ENCODE data around the gene ARTN. TPM values are rescaled to one million over a fixed set of nuclear protein-coding genes. Genes with fewer than 3 reads are reported as not detected.

The ARTN gene
- total RNA-seq, 1 donor from 2014 or later, result under 0.01 TPM

- no peak for DNase-seq (ENCODE audit: low spot score in 2 of 2)
- no peak for FAIRE-seq
Measured at GRCh38 chr1:43969416-43969745, 35.8 kb downstream of the ARTN start.

DNA sequence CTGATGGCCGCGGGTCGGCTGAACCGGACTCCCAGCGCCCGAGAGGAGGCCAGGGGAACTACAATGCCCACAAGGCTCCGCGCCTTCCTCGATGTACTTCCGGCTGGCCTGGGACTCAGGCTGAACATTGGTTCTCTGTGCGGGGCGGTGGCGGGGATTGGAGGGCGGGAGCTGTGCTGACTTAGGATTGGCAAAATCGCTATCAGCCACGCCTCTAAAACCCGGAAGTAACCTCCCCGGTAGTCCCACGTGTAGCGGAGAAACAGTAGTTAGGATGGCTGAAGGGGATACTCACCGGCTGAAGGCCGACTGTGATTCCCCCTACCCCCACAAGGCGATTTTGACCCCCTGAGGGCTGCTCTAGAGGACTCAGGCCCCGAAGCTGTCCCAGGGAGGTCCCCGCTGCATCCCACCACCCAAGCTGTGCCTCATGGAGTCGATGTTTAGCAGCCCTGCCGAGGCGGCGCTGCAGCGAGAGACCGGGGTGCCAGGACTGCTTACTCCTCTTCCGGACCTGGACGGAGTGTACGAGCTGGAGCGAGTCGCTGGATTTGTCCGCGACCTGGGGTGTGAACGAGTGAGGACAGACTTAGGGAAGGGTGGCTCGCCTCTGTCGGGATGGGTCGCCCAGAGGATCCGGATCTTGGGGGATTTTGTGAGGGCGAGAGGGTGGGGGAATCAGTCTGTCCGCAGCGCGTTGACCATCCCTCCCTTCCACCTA lies 36.3 kb downstream of the ARTN start, which contains the start of gene DPH2:
Gene DPH2, plus strand, starts transcription at position 265 of the 721 bp plus-strand sequence. Its CDS starts 166 bp downstream, at position 431.
- DNase-seq (ENCODE audit: low spot score in 2 of 2) (peak; percentile 89 to 99), FAIRE-seq (no peak)

DNA sequence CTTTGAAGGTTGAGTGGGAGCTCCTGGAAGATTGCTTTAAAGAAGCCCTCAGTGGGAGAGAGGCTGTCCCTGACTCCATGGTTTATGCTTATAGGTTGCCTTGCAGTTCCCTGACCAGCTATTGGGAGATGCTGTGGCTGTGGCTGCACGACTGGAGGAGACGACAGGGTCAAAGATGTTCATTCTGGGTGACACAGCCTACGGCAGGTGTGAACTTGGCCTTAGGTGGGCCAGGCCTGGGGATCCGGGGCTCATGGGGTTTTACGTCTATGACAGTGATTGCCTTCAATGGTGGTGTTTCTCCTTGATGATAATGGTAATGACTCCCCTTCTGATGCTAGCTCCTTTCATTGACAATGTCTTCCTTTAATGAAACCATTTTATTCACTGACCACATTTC lies 36.9 kb downstream of the ARTN start:
- no peak for FAIRE-seq

DNA sequence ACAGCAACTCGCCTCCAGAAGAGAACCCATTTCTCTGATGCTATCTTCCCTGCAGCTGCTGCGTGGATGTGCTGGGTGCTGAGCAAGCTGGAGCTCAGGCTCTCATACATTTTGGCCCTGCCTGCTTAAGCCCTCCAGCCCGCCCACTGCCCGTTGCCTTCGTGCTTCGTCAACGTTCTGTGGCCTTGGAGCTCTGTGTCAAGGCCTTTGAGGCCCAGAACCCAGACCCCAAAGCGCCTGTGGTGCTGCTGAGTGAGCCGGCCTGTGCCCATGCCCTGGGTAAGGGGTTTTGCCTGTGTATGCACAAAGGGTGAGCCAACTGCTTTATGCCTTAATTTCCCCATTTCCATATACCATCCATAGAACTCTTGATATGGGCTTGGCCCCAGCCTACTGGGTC lies 37.3 kb downstream of the ARTN start:
- no peak for FAIRE-seq

More for the DNA sequence above, 36.9 kb downstream of the ARTN start:
- no peak for DNase-seq (ENCODE audit: low spot score in 2 of 2)

GRCh38 chr1:43971336-43971980 lies 37.9 kb downstream of the ARTN start:
- FAIRE-seq, result no peak
- DNase-seq (ENCODE audit: low spot score in 2 of 2), result no peak

More for the DNA sequence above, 37.3 kb downstream of the ARTN start:
- no peak for DNase-seq (ENCODE audit: low spot score in 2 of 2)

DNA sequence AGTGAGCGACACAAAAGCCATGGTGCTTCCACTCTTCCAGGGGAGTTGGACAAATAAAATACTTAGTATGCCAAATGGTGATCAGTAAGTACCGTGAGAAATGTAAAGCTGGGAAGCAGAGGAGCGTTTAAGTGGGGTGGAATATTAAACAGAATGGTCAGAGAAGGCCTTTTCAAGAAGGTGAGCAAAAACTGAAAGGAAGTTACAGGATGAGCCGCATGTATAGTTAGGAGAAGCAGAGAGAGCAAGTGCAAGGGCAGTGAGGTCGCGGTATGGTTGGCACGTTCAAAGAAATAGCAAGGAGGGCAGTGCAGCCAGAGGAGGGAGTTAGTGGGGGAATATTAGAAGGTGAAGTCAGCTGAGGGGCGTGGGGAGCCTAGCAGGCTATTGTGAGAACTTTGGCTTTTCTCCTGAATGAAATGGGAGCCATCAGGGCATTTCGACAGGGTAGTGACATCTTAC lies 40.4 kb downstream of the ARTN start:
- FAIRE-seq, result no peak
- no peak for DNase-seq (ENCODE audit: low spot score in 2 of 2)

GRCh38 chr1:43974443-43975248 lies 41.0 kb downstream of the ARTN start, which contains the start of gene ATP6V0B:
Gene ATP6V0B (plus strand): TSS chr1:43974960. CDS start chr1:43975041, 81 bp downstream.
- FAIRE-seq (no peak), DNase-seq (ENCODE audit: low spot score in 2 of 2) (peak; percentile 99)

- FAIRE-seq (no peak), DNase-seq (ENCODE audit: low spot score in 2 of 2) (peak; percentile 63 to 68)
Measured at GRCh38 chr1:43975249-43975961, 41.8 kb downstream of the ARTN start.

DNA sequence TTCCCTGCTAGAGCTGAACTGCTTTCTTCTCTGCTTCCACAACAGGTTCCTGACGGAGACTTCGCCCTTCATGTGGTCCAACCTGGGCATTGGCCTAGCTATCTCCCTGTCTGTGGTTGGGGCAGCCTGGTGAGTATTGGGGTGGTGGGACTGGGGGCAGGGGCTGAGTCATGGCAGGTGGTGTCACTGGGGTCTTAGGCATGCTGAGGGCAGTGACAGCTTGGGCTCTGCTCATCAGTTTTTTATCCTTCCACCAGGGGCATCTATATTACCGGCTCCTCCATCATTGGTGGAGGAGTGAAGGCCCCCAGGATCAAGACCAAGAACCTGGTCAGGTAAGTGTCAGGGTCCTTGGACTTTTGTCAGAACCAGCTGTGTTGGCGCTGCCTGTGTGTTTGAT lies 42.4 kb downstream of the ARTN start:
- no peak for DNase-seq (ENCODE audit: low spot score in 2 of 2)
- no peak for FAIRE-seq

DNA sequence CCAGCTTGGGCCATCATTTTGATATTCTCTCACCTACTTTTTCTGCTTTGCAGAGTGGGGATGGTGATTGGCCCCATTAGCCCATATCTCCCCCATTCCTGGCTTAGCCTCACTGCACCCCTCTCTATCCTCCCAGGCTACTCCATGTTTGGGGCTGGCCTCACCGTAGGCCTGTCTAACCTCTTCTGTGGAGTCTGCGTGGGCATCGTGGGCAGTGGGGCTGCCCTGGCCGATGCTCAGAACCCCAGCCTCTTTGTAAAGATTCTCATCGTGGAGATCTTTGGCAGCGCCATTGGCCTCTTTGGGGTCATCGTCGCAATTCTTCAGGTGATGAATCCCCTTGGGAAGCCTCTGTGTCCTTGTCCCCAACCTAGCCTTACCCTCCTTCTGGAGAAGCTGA lies 43.3 kb downstream of the ARTN start:
- FAIRE-seq (no peak), DNase-seq (ENCODE audit: low spot score in 2 of 2) (no peak)

DNA sequence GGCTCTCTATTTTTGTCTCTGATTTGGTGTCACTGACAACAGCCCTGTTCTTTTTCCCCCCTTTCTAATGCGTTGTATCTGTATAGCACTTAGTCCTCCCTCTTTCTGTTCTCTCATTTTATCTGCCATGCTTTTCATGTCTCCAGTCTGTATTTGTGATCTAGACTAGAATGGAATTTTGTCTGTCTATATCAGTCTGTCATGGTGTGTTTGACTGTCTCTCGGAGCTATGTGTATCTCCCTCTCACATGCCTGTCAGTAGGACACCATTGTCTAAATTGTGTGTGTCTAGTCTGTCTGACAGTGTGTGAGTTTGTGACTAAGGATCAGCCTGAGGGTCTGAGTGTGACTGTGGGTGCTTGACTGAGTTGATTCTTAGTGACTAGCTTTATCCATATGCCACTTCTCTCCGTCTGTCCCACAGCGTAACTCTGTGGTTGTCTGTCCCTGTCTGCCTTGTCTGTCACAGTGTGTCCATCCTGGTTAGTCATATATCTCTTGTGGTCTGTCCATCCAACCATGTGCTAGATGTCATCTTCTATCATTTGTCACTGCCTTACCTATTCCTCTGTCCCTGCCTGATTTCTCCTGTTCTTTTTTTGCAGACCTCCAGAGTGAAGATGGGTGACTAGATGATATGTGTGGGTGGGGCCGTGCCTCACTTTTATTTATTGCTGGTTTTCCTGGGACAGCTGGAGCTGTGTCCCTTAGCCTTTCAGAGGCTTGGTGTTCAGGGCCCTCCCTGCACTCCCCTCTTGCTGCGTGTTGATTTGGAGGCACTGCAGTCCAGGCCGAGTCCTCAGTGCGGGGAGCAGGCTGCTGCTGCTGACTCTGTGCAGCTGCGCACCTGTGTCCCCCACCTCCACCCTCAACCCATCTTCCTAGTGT lies 44.0 kb downstream of the ARTN start:
- no peak for DNase-seq (ENCODE audit: low spot score in 2 of 2)
- no peak for FAIRE-seq

GRCh38 chr1:43978264-43978550 lies 44.6 kb downstream of the ARTN start:
- FAIRE-seq (no peak), DNase-seq (ENCODE audit: low spot score in 2 of 2) (no peak)

GRCh38 chr1:43978551-43979260 lies 45.1 kb downstream of the ARTN start, which contains the start of gene B4GALT2:
Gene B4GALT2 (plus strand): TSS chr1:43979210. CDS start chr1:43981161, 1,951 bp downstream.
- DNase-seq (ENCODE audit: low spot score in 2 of 2) (peak; percentile 89 to 91), FAIRE-seq (no peak)

DNA sequence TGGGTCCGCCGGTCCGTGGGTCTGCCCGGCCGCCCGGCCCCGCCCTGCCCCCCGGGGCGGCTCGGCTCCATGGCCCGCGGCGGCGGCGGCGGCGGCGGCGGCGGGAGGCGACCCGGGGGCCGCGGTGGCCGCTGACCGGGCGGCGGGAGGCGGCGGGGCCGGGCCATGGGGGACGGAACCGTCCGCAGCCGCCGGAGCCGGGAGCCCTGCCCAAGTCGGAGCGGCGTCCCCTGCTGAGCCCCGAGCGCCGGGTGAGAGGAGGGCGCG lies 45.6 kb downstream of the ARTN start:
- FAIRE-seq, result no peak

GRCh38 chr1:43979528-43980254 lies 46.1 kb downstream of the ARTN start:
- DNase-seq (ENCODE audit: low spot score in 2 of 2) (peak; percentile 72 to 73), FAIRE-seq (no peak)

More for the DNA sequence above, 45.6 kb downstream of the ARTN start:
- no peak for DNase-seq (ENCODE audit: low spot score in 2 of 2)

DNA sequence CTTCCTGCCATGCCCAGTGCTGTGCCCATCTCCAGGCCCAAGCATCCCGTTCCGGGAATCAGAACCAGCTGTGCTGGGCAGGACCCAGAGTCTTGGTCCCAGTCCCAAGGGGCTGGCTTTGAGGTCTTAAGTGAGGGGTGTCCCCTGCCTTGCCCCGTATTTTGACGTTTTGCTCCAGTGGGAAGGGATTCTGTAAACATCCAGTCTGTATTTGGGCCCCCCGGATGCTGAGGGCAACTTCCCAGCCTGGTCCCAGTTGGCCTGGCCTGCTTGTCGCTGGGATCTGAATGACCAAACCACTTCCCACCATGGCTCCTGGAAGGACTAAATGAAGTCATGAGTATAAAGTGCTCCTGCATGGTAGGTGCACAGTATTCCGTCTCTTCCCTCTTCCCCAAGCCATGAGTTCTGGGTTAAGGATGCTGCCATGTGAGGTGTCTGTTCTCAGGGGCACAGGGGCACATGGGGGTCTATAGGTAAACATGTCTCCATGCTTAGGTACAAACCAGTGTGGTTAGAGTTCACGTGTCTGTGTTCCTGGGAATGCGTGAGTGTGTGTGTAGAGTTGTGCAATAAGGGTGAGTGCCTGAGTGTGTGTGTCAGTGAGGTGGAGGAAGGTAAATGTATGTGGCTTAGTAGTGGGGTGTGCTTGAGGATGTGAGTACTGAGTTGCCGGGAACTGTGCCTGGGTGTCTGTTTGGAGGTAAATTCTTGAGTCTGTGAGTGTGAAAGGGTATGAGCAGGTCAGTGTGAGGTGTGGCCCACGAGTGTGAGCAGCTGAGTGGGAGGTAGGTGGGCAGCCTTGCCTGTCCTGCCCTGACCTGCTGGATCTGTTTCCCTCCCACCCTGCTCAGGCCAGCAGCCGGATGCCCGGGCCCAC lies 46.9 kb downstream of the ARTN start:
- no peak for FAIRE-seq

GRCh38 chr1:43981135-43981491 lies 47.5 kb downstream of the ARTN start:
- FAIRE-seq, result no peak

More for the DNA sequence above, 46.9 kb downstream of the ARTN start:
- DNase-seq (ENCODE audit: low spot score in 2 of 2), result no peak

More at GRCh38 chr1:43981135-43981491, 47.5 kb downstream of the ARTN start:
- no peak for DNase-seq (ENCODE audit: low spot score in 2 of 2)
